VCaP (cell line): ENCODE data around the gene SRA1.
A peak's percentile ranks its signal among the peaks of the same experiment; 100 is the strongest.
"Not testable (repeated sequence)": the region's sequence is repeated elsewhere in the genome, so short reads cannot be mapped to it uniquely, and the experiment has no call there.

ENCODE experiments used
- H3K27ac ChIP-seq: fragments of 450-650 bp; 2 replicates; pipeline ENCODE4 v1.5.1; 2017
- CTCF ChIP-seq: fragments of 450-650 bp; conservative IDR thresholded peaks from 2 replicates; pipeline ENCODE4 v1.5.1; 2017; ENCODE audit warnings: mild to moderate bottlenecking, moderate library complexity

Gene SRA1

DNA sequence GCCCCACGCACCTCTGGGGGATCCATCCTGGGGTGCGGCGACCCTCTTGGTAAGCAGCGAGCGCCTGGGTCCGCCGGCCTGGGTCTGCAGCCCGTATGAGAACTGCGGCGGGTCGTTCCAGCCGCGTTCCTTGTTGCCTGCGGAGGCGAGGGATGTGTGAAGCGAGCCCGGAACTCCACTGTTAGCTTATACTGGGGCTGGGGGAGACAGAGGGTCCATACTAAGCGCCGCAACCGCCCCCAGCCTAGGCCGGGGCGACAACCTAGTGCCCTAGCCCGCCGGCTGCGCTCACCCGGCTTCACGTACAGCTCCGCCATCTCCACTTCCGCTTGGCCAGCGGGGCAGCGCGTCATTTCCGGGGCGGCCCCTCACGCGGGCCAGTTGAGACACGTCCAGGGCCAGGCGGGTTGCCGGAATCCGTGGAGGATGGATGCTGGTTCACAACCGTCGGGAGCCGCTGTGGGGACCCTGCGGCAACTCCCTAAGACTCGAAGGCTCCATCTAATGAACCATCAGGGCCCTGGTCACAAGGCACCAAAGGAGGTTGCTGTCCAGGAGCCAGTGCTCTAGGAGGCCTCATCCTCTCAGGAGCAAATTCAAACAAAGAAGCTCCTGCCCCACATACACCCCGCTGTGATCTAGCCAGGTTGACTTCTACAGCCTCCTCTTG is at the start of gene SRA1:
TSS of gene SRA1 (minus strand) at position 338 of the 670 bp plus-strand sequence. CDS start at position 317, 21 bp downstream.
- H3K27ac ChIP-seq, result peak within 1 kb of the TSS; percentile 82
- no peak for TF ChIP-seq CTCF

DNA sequence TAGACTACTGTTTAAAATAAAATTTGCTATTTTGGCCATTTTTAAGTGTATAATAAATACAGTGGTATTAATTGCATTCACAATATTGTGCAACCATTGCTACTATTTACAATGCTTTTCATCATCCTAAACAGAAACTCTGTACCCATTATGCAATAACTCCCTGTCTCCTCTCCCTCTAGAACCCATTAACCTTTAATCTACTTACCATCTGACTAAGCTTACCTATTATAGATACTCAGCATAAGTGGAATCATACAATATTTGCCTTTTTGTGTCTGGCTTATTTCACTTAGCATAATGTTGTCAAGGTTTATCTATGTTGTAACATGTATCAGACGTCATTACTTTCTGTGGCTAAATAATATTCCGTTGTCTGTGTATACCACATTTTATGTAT is 49.8 kb upstream of the SRA1 start:
- H3K27ac ChIP-seq, result no peak overlapping the region
- no peak for TF ChIP-seq CTCF

GRCh38 chr5:140605879-140606278 is 48.6 kb upstream of the SRA1 start:
- no peak for TF ChIP-seq CTCF

DNA sequence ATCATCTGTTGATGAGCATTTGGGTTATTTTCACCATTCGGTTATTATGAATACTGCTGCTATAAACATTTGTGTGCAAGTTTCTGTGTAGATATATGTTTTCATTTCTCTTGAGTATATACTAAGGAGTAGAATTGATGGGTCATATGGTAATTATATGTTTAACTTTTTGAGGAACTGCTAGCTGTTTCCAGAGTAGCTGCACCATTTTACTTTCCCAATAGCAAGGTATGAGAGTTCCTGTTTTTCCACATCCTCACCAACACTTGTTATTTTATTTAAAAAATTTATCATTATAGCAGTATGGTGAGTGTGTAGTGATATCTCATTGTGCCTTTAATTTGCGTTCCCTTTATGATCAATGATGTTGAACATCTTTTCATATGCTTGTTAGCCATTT is 46.5 kb upstream of the SRA1 start:
- H3K27ac ChIP-seq, result no peak overlapping the region
- TF ChIP-seq CTCF, result no peak

More at GRCh38 chr5:140605879-140606278, 48.6 kb upstream of the SRA1 start:
- H3K27ac ChIP-seq, result no peak overlapping the region

GRCh38 chr5:140603446-140603698 is 46.1 kb upstream of the SRA1 start:
- H3K27ac ChIP-seq, result not testable (repeated sequence)

GRCh38 chr5:140602147-140602546 is 44.9 kb upstream of the SRA1 start:
- H3K27ac ChIP-seq, result no peak overlapping the region
- TF ChIP-seq CTCF, result no peak

DNA sequence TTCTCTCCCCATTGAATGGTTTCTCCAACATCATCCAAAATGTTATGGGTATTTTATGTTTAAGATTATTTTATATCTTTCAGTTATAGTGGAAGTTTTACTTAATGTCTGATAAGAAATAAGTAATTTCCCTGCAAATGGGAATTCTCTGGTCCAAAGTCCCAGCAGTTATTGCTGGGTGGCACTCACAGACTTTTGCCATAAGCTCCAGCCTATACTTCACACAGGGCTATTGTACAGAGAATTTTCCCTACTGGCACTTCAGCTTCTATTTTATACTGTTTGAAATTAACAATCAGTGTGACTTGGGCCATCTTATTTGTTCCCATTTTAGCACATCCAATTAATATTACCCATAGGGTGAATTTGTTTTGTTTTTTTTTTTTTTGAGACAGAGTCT is 42.8 kb upstream of the SRA1 start:
- TF ChIP-seq CTCF, result no peak
- no peak overlapping the region for H3K27ac ChIP-seq

DNA sequence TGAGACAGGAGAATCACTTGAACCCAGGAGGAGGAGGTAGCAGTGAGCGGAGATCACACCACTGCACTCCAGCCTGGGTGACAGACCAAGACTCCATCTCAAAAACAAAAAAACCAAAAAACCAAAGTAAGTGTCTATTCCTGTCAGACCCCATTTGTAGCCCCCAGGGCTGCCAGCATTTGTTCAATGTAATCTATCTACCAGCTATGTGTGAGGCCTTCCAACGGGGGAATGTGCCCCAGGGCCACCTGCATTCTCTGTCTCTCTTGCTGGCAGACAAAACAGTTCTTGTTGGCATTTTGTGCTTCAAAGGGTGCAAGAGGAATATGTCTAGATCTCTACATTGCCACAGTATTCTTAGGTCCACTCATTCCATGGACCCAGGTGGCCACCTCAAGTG is 41.6 kb upstream of the SRA1 start:
- TF ChIP-seq CTCF, result no peak
- no peak overlapping the region for H3K27ac ChIP-seq
